GOT3 (cell line): ENCODE results near the gene TIPIN.
"Not testable (repeated sequence)": the region's sequence is repeated elsewhere in the genome, so short reads cannot be mapped to it uniquely, and the experiment has no call there.

Experiments
- DNase-seq: peaks from one replicate; lab custom pipeline; 2025; ENCODE audit warnings: mixed read lengths; lab: John Stamatoyannopoulos, UW

The TIPIN gene

DNA sequence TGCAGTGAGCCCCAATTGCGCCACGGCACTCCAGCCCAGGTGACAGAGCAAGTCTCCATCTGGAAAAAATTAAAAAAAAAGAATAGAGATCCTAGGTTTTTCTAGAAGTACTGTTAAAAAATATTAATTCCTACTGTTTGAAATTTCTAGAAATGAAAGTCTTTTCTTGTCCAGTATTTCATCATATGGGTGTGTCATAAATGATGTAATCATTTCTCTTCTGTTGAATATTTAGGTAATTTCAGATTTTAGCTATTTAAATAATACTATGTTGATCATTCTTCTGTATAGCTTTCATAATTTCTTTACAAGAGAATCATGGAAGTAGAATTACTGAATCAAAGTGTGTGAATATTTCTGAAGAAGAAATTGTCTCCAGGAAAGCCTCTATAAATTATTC is 24.9 kb upstream of the TIPIN start:
- not testable (repeated sequence) for DNase-seq

DNA sequence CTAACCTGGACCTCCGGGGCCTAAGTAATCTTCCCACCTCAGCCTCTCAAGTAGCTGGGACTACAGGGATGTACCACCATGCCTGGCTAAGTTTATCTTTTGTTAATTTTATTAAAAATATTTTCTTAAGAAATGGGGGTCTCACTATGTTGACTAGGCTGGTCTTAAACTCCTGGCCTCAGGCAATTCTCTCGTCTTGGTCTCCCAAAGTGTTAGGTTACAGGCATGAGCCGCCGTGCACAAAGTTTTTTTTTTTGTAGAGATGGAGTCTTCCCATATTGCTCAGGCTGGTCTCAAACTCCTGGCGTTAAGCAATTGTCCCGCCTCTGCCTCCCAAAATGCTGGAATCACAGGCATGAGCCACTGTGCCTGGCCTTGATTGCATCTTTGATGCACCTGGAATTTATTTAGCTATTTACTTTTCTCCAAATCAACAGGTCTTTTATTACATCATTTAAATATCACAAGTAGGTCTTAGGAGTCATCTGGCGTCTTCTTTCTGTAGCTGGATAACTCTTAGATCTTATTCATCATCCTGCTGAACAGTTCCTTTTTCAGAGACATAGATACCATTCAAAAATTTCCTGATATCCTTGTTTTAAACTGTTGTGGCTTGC is 22.4 kb upstream of the TIPIN start:
- no peak for DNase-seq

DNA sequence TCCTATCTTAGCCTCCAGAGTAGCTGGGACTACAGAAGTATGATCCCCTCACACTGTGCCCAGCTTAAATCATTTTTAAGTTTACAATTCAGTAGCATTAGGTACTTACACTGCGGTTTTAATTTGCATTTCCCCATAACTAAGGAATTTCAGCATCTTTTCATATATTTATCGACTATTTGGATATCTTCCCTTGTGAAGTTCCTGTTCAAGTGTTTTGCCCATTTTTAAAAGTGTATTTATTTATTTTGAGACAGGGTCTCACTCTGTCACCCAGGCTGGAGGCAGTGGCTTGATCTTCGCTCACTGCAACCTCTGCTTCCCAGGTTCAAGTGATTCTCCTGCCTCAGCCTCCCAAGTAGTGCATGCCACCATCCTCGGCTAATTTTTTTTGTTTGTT is 17.7 kb upstream of the TIPIN start:
- no peak for DNase-seq

DNA sequence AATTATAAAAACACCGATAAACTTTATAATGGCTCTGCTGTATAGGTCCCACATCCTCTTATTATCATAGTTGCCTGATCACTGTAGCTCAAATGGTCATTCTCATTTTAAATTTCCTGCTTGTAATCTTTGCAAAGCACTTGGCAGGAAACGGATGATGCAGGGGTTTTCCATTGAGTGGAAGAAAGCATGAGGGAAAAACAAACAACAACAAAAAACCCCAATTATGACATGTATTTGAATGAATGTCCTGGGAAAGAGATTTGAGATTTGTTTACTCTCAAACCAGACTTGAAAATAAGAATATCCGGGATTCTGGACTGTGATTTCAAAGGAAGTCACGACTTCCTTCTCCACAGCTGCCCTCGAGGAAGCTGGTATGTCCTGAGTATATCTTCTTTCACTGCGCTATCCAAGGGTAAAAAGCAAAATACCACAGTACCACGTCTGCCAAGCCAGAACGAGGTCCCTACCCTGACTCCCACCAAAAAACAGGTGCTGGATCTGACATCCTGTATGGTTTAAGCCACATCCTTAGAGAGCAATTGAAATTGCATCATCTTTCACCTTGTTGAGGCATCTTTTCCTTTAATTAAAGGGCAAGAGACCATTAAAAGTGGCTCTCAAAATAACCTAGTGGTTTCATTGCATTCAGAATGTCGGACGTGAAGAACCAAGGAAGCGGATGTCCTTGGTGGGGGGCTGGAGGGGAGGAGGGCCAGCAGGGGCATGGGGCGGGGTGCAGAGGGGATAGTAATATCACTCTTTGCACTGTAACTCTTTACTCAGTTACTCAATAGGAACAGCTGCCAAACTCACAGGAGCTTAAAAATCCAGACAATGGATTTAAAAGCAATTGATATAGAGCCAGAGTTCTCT is 13.5 kb upstream of the TIPIN start:
- DNase-seq = no peak

DNA sequence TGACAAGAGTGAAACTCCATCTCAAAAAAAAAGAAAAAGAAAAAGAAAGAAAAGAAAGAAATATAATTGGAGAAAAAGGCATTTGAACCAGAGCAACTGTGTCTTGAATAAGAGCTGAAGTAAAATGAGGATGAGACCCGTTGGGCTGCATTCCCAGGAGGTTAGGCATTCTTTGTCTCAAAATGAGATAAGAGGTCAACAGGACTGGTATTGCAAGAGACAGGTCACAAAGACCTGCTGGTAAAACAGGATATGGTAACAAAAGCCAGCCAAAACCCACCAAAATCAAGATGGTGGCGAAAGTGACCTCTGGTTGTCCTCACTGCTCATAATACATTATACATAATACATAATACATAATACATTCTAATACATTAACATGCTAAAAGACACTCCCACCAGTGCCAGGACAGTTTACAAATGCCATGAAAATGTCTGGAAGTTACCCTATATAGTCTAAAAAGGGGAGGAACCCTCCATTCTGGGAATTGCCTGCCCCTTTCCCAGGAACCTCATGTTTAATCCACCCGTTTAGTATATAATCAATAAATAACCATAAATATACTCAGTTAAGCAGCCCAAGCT is 8.6 kb upstream of the TIPIN start:
- DNase-seq = no peak

DNA sequence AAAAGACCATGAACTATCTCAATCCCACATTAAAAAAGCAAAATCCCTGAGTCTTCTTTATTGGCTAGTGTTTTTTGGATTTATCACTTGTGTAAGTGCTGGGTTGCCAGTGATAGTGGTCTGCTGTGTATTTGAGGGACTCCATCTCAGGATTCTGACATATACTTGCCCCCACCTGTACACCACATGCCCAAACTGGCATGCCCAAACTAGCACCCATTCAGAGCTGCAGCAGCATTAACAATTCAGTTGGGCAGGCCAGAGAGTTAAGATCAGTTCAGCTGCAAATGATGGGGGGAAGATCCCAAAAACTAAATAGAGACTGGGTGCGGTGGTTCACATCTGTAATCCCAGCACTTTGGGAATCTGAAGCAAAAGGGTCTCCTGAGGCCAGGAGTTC is 6.3 kb upstream of the TIPIN start:
- no peak for DNase-seq

DNA sequence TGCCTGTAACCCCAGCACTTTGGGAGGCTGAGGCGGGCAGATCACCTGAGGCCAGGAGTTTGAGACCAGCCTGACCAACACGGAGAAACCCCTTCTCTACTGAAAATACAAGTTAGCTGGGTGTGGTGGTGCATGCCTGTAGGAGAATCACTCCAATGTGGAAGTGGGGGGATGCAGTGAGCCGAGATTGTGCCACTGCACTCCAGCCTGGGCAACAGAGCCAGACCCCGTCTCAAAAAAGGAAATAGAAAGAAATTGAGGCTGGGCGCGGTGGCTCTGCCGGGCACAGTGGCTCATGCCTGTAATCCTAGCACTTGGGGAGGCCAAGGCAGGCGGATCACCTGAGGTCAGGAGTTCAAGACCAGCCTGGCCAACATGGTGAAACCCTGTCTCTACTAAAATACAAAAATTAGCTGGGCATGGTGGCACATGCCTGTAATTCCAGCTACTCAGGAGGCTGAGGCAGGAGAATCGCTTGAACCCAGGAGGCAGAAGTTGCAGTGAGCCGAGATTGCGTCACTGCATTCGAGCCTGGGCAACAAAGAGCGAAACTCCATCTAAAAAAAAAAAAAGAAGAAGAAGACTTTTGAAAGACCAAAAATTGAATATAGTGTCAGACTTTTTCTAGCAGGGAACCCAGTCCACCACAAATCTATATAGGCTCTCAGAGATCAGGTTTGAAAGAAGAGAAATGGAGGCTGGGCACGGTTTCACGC is 5.4 kb upstream of the TIPIN start:
- not testable (repeated sequence) for DNase-seq

DNA sequence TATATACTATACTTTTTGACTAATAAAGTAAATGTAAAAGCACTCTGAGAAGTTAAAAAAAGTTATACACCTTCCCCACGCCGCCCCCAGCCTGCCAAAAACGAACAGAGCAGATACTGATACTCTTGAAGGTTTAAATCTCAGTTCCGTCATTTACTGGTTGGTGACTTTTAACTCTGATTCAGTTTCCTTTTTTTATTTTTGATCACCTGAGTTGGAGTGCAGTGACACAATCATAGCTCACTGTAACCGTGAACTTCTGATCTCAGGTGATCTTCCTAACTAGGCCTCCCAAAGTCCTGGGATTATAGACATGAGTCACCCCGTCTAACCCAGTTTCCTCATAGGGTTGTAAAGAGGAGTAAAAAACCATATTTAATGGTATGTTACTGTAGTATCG is 3.3 kb upstream of the TIPIN start:
- no peak for DNase-seq

DNA sequence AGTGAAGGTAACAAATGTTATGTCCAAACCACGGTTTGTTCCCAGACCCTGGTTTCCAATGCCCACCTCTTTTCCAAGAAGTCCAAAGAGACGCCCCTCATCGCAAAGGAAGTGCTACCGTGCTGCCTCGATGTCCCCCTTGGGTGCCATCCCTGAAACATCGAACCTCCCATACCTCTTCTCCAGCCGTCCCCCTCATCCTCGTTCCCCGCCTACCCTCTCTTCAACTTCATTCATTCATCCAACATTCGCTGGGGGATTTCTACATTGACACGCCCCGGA is 467 bp downstream of the TIPIN start:
- DNase-seq = no peak

DNA sequence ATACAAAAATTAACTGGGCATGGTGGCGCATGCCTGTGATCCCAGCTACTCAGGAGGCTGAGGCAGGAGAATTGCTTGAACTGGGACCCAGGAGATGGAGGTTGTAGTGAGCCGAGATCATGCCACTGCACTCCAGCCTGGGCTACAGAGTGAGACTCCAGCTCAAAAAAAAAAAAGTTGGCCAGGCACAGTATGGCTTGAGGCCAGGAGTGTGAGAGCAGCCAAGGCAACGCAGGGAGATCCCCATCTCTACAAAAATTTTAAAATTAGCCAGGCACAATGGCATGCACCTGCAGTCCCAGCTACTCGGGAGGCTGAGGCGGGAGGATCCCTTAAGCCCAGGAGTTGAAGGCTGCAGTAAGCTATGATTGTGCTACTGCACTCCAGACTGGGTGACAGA is 8.0 kb downstream of the TIPIN start:
- not testable (repeated sequence) for DNase-seq

DNA sequence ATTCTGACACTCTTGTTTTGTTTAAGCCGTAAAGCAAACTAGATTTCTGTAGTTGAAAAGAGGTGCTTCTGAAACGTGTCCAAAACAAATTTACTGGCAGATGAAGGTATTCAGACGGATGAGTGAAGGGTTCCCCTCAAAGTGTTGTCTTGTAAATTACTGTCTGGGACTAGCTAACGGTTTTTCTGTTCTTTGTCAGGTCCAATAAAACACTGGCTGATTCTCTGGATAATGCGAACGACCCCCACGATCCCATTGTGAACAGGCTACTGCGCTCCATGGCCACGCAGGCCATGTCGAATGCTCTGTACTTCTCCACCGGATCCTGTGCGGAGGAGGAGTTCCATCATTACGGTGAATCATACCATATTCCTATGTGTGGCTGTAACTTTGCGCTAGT is 27.7 kb downstream of the TIPIN start:
- DNase-seq = no peak

DNA sequence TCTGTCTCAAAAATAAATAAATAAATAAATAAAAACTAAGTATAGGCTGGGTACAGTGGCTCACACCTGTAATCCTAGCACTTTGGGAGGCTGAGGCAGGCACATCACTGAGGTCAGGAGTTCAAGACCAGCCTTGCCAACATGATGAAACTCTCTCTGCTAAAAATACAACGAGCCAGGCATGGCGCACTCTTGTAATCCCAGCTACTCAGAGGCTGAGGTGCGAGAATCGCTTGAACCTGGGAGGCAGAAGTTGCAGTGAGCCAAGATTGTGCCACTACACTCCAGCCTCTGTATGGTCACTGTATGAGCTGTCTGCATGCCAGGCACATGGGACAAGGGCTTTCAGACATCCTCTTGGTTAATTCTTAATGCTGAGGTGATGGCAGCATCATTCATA is 28.7 kb downstream of the TIPIN start:
- no peak for DNase-seq

DNA sequence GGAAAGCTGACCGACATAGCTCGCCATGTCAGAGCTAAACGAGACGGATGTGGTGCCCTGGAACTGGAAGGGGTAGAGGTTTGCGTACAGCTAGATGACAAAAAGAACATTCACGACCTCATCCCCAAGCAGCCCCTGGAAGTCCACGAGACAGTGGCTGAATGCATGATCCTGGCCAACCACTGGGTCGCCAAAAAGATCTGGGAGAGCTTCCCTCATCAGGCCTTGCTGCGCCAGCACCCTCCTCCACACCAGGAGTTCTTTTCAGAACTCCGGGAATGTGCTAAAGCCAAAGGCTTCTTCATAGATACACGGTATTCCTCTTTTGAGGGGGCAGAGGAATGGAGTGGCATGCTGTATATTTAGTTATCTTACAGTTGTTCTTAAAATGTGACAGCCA is 30.4 kb downstream of the TIPIN start:
- DNase-seq = no peak

DNA sequence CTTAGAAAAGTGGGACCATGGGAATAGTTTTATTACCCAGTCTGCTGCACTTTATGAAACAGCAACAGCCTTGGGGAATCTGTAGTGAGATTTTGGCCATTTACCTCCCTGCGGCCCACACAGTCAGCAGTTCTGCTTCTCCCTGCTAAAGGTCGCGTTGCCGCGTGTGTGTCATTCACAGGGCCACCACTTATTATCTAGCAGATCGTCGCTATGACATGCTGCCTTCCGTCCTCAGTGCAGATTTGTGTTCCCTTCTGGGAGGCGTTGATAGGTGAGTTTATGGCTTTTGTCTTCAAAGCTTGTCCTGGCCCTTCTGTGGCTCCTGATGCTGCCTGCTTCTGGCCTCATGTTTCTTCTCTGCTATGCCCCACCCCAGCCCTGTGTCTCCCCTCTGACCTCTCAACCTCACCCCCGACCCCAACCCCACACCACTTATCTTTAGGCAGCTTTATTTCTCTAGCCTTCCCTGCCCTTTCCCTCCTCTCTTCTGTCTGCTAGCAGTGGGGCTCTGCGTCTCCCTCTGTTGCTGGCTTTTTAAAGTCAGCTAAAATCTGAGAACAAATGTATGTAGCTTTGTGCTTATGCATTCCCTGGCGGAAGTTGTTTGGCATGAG is 33.1 kb downstream of the TIPIN start:
- DNase-seq = no peak

DNA sequence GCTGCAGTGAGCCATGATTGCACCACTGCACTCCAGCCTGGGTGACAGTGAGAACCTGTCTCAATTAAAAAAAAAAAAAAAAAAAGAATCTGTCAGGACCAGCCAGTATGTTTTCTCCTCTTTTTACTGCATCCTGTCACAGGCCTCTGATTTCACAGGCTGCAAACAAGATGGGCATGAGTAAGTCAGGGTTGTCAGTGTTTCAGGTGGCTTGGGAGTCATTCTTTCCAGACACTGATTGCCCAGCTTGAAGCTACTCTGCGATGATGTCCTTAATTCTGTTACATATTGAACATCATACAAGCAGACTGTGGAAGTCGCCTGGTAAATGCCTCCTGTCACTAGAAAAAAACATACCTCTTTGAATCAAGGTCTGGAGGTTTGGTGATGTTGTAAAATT is 44.3 kb downstream of the TIPIN start:
- no peak for DNase-seq

DNA sequence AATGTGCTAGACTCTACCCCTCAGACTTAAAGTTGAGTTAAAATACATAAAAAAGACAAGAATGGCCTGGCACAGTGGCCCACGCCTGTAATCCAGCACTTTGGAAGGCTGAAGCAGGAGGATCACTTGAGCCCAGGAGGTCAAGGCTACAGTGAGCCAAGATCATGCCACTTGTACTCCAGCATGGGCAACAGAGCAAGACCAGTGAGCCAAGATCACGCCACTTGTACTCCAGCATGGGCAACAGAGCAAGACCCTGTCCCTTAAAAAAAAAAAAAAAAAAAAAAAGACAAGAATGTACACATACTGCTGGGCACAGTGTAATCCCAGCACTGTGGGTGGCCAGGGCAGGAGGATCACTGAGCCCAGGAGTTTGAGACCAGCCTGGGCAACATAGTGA is 45.7 kb downstream of the TIPIN start:
- no peak for DNase-seq

DNA sequence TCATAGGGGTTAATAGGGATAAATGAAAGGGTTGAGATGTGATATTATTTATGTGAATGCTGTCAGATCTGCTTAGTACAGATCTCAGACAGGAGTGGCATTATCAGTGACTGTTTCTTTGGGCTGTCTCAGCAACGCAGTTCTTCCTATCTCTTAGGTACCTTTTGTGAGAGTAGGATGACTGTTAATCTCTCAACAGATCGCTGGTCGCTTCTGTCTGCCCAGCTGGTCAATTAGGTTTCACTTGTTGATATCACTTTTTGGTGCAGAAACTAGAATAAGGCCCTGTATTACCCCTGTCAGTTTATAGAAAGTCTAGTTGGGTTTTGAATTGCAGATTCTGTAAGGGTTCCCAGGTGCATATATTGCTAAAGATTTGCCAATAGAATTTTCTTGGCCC is 46.7 kb downstream of the TIPIN start:
- no peak for DNase-seq

DNA sequence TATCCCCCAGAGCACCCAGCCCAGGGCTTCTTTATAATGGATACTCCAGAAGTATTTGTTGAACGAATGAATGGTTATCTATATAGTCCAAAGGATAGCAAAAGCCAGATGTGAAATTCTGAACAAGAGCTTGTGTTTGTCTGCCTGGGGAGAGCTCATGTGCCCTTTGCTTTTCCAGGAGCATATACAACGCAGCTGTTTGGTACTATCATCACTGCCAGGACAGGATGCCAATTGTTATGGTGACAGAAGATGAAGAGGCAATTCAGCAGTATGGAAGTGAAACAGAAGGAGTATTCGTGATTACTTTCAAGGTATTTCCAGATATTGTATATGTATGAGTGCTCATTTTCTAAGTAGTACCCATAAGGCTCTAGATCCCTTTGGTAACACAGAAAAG is 48.0 kb downstream of the TIPIN start:
- DNase-seq = no peak

DNA sequence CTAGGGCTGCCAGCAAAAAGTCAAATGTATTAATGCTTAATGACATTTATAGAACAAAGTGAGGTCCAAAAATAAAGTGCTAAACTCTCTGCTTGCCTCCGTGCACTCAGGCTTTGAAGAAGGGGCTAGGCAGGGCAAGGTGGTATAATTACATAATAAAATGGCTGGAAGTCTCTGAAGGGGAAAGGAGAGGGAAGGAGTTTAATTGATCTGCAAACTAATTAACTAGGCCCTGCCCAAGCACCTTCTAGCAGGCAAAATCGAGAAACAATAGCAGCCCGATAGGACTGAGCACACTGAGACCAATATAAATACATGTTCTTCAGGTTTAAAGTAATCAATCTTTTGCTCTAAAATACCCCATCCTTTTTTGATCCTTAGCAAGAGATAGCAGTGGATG is 50.1 kb downstream of the TIPIN start:
- no peak for DNase-seq

DNA sequence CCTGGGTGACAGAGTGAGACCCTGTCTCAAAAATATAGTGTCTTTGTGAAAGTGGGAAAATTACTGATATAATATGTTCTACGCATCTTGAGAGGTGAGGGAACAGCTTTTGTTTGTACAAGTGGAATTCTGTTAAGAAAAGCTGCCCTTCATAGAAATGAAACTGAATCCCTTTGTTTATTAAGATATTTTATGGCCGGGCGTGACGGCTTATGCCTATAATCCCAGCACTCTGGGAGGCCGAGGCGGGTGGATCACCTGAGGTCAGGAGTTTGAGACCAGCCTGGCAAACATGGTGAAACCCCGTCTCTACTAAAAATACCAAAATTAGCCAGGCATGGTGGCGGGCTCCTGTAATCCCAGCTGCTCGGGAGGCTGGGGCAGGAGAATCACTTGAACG is 52.1 kb downstream of the TIPIN start:
- not testable (repeated sequence) for DNase-seq

DNA sequence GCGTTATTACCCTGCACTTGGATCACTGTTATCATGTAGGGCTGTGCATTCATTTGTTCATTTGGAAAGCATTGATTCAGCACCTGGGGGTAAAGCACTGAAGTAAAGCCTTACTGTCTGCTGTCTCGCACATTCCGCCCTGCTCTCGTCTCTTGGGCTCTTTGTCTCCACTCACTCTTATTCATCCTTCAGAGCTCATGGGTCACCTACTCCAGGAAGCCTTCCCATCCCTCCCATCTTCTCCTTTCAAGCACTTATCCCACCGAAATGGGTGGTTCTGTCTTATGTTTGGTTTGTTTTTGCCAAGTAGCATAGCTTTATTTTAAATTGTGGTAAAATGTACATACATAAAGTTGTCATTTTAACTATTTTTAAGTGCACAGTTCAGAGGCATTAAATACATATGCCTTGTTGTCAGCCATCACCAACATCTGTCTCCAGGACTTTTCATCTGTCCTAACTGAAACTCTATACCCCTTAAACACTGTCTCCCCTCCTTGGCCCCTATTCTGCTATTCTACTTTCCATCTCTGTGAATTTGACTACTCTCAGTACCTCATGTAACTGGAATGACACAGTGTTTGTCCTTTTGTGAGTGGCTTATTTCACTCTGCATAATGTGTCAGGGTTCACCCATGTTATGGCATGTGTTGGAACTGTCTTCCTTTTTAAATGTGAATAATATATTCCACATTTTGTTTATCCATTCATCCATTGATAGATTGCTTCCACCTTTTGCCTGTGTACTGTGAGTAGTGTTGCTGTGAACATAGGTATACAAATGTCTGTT is 53.8 kb downstream of the TIPIN start:
- DNase-seq = no peak

DNA sequence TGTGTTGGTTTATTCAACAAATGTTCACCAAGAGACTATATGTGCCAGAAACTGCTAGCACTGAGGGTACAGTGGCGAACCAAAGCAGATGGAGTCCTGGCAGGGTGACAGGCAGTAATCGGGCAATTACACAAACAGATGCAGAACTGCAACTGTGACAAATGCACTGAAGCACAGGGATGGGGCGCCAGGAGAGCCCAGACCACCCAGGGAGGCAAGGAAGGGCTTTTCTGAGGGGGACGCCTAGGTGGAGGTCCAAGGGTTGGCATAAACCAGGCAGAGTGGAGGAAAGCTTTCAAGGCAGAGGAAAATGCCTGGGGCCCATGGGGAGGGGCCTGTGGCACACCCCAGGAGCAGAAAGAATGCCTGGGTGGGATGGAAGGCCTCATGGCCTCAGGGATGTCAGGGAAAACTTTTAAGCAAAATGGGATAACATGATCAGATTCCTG is 57.7 kb downstream of the TIPIN start:
- no peak for DNase-seq
